Liver (tissue), 9 donors: ENCODE measurements around the gene DLGAP4. TPM values are rescaled to one million over a fixed set of nuclear protein-coding genes. Genes with fewer than 3 reads are reported as not detected.

Source experiments
- DNase-seq: peaks from one replicate; pipeline ENCODE4 v3.0.0-alpha.2; 2017; ENCODE audit warnings: low spot score
- H3K27ac ChIP-seq, 2 donors: one replicate each; pipeline ENCODE4 v1.7.0; 2013; ENCODE audit warnings: inconsistent platforms in 2 of 2, low read length in 2 of 2, control low read depth in 1 of 2, low read depth in 1 of 2, mild to moderate bottlenecking in 1 of 2
- H3K27me3 ChIP-seq, 4 donors: one replicate each; pipeline versions ENCODE4 v1.6.1 to v1.7.0; 2013; ENCODE audit warnings: low read length in 3 of 4, inconsistent platforms in 1 of 4, mild to moderate bottlenecking in 1 of 4, moderate library complexity in 1 of 4; ENCODE audit not compliant: control insufficient read depth in 4 of 4, insufficient read depth in 4 of 4
- H3K36me3 ChIP-seq, 4 donors: one replicate each; pipeline versions ENCODE4 v1.6.1 to v1.7.0; 2013; ENCODE audit warnings: low read length in 3 of 4, mild to moderate bottlenecking in 3 of 4, low read depth in 1 of 4, moderate library complexity in 1 of 4; ENCODE audit not compliant: control insufficient read depth in 4 of 4, insufficient read depth in 3 of 4
- H3K4me1 ChIP-seq, 4 donors: one replicate each; pipeline versions ENCODE4 v1.6.1 to v1.7.0; 2013; ENCODE audit warnings: low read length in 3 of 4, mild to moderate bottlenecking in 3 of 4, moderate library complexity in 1 of 4; ENCODE audit not compliant: control insufficient read depth in 4 of 4, insufficient read depth in 4 of 4
- H3K4me3 ChIP-seq, 3 donors: one replicate each; pipeline versions ENCODE4 v1.6.1 to v1.7.0; 2013; ENCODE audit warnings: low read length in 3 of 3, control low read depth in 1 of 3, low read depth in 1 of 3, mild to moderate bottlenecking in 1 of 3
- H3K9ac ChIP-seq, 2 donors: one replicate each; pipeline ENCODE4 v1.7.0; 2013; ENCODE audit warnings: low read length in 2 of 2, mild to moderate bottlenecking in 2 of 2, moderate library complexity in 2 of 2, control low read depth in 1 of 2, low read depth in 1 of 2
- H3K9me3 ChIP-seq, 4 donors: one replicate each; pipeline versions ENCODE4 v1.6.1 to v1.7.0; 2013; ENCODE audit warnings: low read length in 3 of 4; ENCODE audit not compliant: control insufficient read depth in 4 of 4
- ATF3 ChIP-seq: IDR thresholded peaks from 2 replicates; pipeline ENCODE4 v1.6.1; 2016; ENCODE audit warnings: antibody characterized with exemption
- CTCF ChIP-seq: fragments of 150-350 bp; IDR thresholded peaks from 2 replicates; pipeline ENCODE4 v1.5.1; 2017; ENCODE audit warnings: improper control_type of control experiment, low read depth, low read length; ENCODE audit not compliant: missing input control
- FOXA1 ChIP-seq: IDR thresholded peaks from 2 replicates; pipeline ENCODE4 v1.6.1; 2016; ENCODE audit warnings: antibody characterized with exemption
- FOXA2 ChIP-seq: IDR thresholded peaks from 2 replicates; pipeline ENCODE4 v1.6.1; 2016; ENCODE audit warnings: antibody characterized with exemption
- GABPA ChIP-seq, 2 donors: IDR thresholded peaks in 1 of 2; conservative IDR thresholded peaks in 1 of 2; 2 replicates each; pipeline ENCODE4 v1.6.1; 2016; ENCODE audit warnings: antibody characterized with exemption in 2 of 2, mild to moderate bottlenecking in 1 of 2, moderate library complexity in 1 of 2
- HNF4A ChIP-seq, 2 donors: conservative IDR thresholded peaks; 2 replicates each; pipeline ENCODE4 v1.6.1; 2016; ENCODE audit warnings: antibody characterized with exemption in 2 of 2, mild to moderate bottlenecking in 2 of 2
- HNF4G ChIP-seq: IDR thresholded peaks from 2 replicates; pipeline ENCODE4 v1.6.1; 2016; ENCODE audit warnings: antibody characterized with exemption
- NR2F2 ChIP-seq: IDR thresholded peaks from 2 replicates; pipeline ENCODE4 v1.6.1; 2016; ENCODE audit warnings: antibody characterized with exemption
- REST ChIP-seq: IDR thresholded peaks from 2 replicates; pipeline ENCODE4 v1.6.1; 2016; ENCODE audit warnings: antibody characterized with exemption, mild to moderate bottlenecking
- SP1 ChIP-seq: IDR thresholded peaks from 2 replicates; pipeline ENCODE4 v1.6.1; 2018; ENCODE audit warnings: antibody characterized with exemption, mild to moderate bottlenecking
- TAF1 ChIP-seq: conservative IDR thresholded peaks from 2 replicates; pipeline ENCODE4 v1.6.1; 2016; ENCODE audit warnings: antibody characterized with exemption, mild to moderate bottlenecking
- YY1 ChIP-seq: IDR thresholded peaks from 2 replicates; pipeline ENCODE4 v1.6.1; 2016; ENCODE audit warnings: antibody characterized with exemption, mild to moderate bottlenecking
- WGBS: extraction: QIAGEN DNeasy Blood & Tissue Kit; methylation state at CpG from one replicate; pipeline ENCODE4 v1.1.7; 2013; 5-methylcytosine and 5-hydroxymethylcytosine counted together
- polyA plus RNA-seq, 2 donors: library from polyadenylated mRNA; stranded (reverse) in 1 of 2; unstranded in 1 of 2; fragments of 200-250 nt in 1 of 2; fragments of >200 nt in 1 of 2; fragmentation: Nextera tagmentation in 1 of 2; extraction: Ambion mirVana in 1 of 2; gene quantifications; one replicate each; pipeline versions ENCODE4 v1.2.1 to v1.2.3, GENCODE V29; 2013 to 2015
- total RNA-seq, 2 donors: library from RNA; depleted of rRNA; stranded (reverse); fragments of >200 nt; gene quantifications; one replicate each; pipeline ENCODE4 v1.2.3, GENCODE V29; 2014
- donor health status: healthy.
- donor health status: healthy.
- donor health status: healthy.
- donor health status: healthy.
- donor health status: healthy.

DLGAP4 gene
- total and polyA plus RNA-seq, 4 donors: 2.9 to 18.7 (median 11.2) TPM

GRCh38 chr20:36314734-36315544, 8.8 kb downstream of the DLGAP4 start (continued):
- TF ChIP-seq CTCF: no peak
- no peak for TF ChIP-seq SP1
- TF ChIP-seq HNF4G: no peak

GRCh38 chr20:36315545-36316351, 9.6 kb downstream of the DLGAP4 start:
- peak; percentile 32 for DNase-seq
- Histone ChIP-seq H3K27me3 (peaks cover 0 to 8% (median 1%) of the 10 kb centered on the region in 4 donors), H3K4me3 (no peak overlapping the region), H3K9ac (no peak overlapping the region), H3K4me1 (no peaks in the 10 kb centered on the region), H3K9me3 (no peaks in the 10 kb centered on the region), H3K36me3 (no peaks in the 10 kb centered on the region), H3K27ac (no peak overlapping the region)
- 68% methylated on average over 11 of the region's 11 CpGs for whole genome bisulfite sequencing
- no peak for TF ChIP-seq GABPA (IDR thresholded peaks at IDR 0.05 in 1 of 2, conservative IDR thresholded peaks at IDR 0.05 in 1 of 2)

- no peak overlapping the region for H3K27ac ChIP-seq
- H3K9me3 ChIP-seq: no peaks in the 10 kb centered on the region
- no peaks in the 10 kb centered on the region for H3K36me3 ChIP-seq
- WGBS: 76% methylated on average over 3 of the region's 3 CpGs
- DNase-seq: no peak
- no peak overlapping the region for H3K9ac ChIP-seq
- H3K27me3 ChIP-seq: peaks cover 0 to 8% (median 1%) of the 10 kb centered on the region in 4 donors
- TF ChIP-seq FOXA1 (no peak), REST (no peak), YY1 (no peak), FOXA2 (no peak), ATF3 (no peak), CTCF (no peak), HNF4G (no peak), TAF1 (no peak), HNF4A (conservative IDR thresholded peaks at IDR 0.05) (no peak), NR2F2 (no peak)
- H3K4me3 ChIP-seq: no peak overlapping the region
- no peaks in the 10 kb centered on the region for H3K4me1 ChIP-seq
Observed at GRCh38 chr20:36317675-36318074, 11.5 kb downstream of the DLGAP4 start.
